ENCODE results near the gene DVL3.

DVL3 gene

GRCh38 chr3:184168363-184169120, 13.4 kb downstream of the DVL3 start:
- DNase-seq, result peak; percentile 10
- WGBS, result 86% methylated on average over 8 of the region's 9 CpGs
- Histone ChIP-seq H3K4me1 (ENCODE audit: control insufficient read depth, insufficient read depth, low read depth, low read length) (peaks cover 28% of the 10 kb centered on the region), H4K91ac (ENCODE audit: low read length) (no peak overlapping the region), H4K8ac (ENCODE audit: low read length) (no peak overlapping the region), H3K36me3 (ENCODE audit: control insufficient read depth in 1 of 2, insufficient read depth in 2 of 2, low read depth in 1 of 2, low read length in 2 of 2) (peaks cover 67 to 74% of the 10 kb centered on the region in 2 experiments), H3K4me2 (ENCODE audit: low read length, poor library complexity, severe bottlenecking) (no peak overlapping the region), H3K9ac (ENCODE audit: low read length) (peak overlapping the region; percentile 75), H3K23ac (ENCODE audit: low read length in 2 of 2) (no peak overlapping the region), H3K27ac (ENCODE audit: low read length, poor library complexity, severe bottlenecking) (peak overlapping the region; percentile 62), H3K4ac (ENCODE audit: low read depth in 1 of 2, low read length in 2 of 2) (no peak overlapping the region), H3K4me3 (ENCODE audit: insufficient read depth in 1 of 2, low read depth in 1 of 2, low read length in 2 of 2) (peak overlapping the region in 1 of 2 experiments; percentile 43), H2BK120ac (ENCODE audit: low read depth, low read length) (no peak overlapping the region), H3K18ac (ENCODE audit: low read depth in 1 of 2, low read length in 2 of 2) (no peak overlapping the region), H2BK15ac (ENCODE audit: low read depth, poor library complexity, severe bottlenecking) (no peak overlapping the region), H2AFZ (ENCODE audit: low read depth, low read length) (no peak overlapping the region), H2AK5ac (ENCODE audit: low read length, severe bottlenecking) (no peak overlapping the region), H2BK5ac (ENCODE audit: low read depth, low read length, poor library complexity, severe bottlenecking) (no peak overlapping the region), H2BK12ac (ENCODE audit: low read length in 2 of 2) (no peak overlapping the region), H3K14ac (ENCODE audit: low read length in 2 of 2) (no peak overlapping the region), H3K9me3 (ENCODE audit: control insufficient read depth, low read length) (no peaks in the 10 kb centered on the region), H3K27me3 (ENCODE audit: control insufficient read depth in 1 of 2, insufficient read depth in 1 of 2, low read length in 2 of 2) (no peaks in the 10 kb centered on the region), H3K79me1 (replicated peaks; ENCODE audit: low read length, poor library complexity, severe bottlenecking) (peaks cover 39% of the 10 kb centered on the region)

DNA sequence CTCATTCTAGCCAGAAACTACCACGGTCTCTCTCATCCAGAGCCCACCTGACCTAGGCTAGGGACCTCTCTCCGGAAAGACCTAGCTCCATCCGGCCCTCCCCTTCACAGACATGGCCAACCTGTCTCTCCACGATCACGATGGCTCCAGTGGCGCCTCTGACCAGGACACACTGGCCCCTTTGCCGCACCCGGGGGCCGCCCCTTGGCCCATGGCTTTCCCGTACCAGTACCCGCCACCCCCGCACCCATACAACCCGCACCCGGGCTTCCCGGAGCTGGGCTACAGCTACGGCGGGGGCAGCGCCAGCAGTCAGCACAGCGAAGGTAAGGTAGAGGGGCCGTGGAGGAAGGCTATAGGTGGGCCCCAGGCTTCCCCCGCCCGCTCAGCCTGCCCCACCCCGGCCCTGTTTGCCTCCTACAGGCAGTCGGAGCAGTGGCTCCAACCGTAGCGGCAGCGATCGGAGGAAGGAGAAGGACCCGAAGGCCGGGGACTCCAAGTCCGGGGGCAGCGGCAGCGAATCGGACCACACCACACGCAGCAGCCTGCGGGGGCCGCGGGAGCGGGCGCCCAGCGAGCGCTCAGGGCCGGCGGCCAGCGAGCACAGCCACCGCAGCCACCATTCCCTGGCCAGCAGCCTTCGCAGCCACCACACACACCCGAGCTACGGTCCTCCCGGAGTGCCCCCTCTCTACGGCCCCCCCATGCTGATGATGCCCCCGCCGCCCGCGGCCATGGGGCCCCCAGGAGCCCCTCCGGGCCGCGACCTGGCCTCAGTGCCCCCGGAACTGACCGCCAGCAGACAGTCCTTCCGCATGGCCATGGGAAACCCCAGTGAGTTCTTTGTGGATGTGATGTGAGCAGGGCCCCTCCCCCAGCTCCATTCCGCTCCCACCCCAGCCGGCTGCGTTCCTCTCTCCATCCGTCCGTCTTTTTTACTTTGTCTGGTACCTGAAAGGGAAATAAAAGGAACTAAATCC, 15.0 kb downstream of the DVL3 start:
- Histone ChIP-seq H2AK5ac (ENCODE audit: low read length, severe bottlenecking) (no peak overlapping the region), H3K18ac (ENCODE audit: low read depth in 1 of 2, low read length in 2 of 2) (no peak overlapping the region), H4K91ac (ENCODE audit: low read length) (no peak overlapping the region), H3K9me3 (ENCODE audit: control insufficient read depth, low read length) (no peaks in the 10 kb centered on the region), H3K4me2 (ENCODE audit: low read length, poor library complexity, severe bottlenecking) (no peak overlapping the region), H2AFZ (ENCODE audit: low read depth, low read length) (no peak overlapping the region), H3K4ac (ENCODE audit: low read depth in 1 of 2, low read length in 2 of 2) (no peak overlapping the region), H3K27ac (ENCODE audit: low read length, poor library complexity, severe bottlenecking) (no peak overlapping the region), H3K27me3 (ENCODE audit: control insufficient read depth in 1 of 2, insufficient read depth in 1 of 2, low read length in 2 of 2) (no peaks in the 10 kb centered on the region), H3K9ac (ENCODE audit: low read length) (peak overlapping the region; percentile 75), H2BK12ac (ENCODE audit: low read length in 2 of 2) (no peak overlapping the region), H3K79me1 (replicated peaks; ENCODE audit: low read length, poor library complexity, severe bottlenecking) (peaks cover 32% of the 10 kb centered on the region), H2BK120ac (ENCODE audit: low read depth, low read length) (no peak overlapping the region), H3K36me3 (ENCODE audit: control insufficient read depth in 1 of 2, insufficient read depth in 2 of 2, low read depth in 1 of 2, low read length in 2 of 2) (peaks cover 50 to 58% of the 10 kb centered on the region in 2 experiments), H4K8ac (ENCODE audit: low read length) (no peak overlapping the region), H3K4me1 (ENCODE audit: control insufficient read depth, insufficient read depth, low read depth, low read length) (peaks cover 28% of the 10 kb centered on the region), H2BK5ac (ENCODE audit: low read depth, low read length, poor library complexity, severe bottlenecking) (no peak overlapping the region), H3K14ac (ENCODE audit: low read length in 2 of 2) (no peak overlapping the region), H3K4me3 (ENCODE audit: insufficient read depth in 1 of 2, low read depth in 1 of 2, low read length in 2 of 2) (no peak overlapping the region), H2BK15ac (ENCODE audit: low read depth, poor library complexity, severe bottlenecking) (no peak overlapping the region), H3K23ac (ENCODE audit: low read length in 2 of 2) (no peak overlapping the region)
- DNase-seq, result no peak
- WGBS, result 97% methylated on average over 52 of the region's 66 CpGs

DNA sequence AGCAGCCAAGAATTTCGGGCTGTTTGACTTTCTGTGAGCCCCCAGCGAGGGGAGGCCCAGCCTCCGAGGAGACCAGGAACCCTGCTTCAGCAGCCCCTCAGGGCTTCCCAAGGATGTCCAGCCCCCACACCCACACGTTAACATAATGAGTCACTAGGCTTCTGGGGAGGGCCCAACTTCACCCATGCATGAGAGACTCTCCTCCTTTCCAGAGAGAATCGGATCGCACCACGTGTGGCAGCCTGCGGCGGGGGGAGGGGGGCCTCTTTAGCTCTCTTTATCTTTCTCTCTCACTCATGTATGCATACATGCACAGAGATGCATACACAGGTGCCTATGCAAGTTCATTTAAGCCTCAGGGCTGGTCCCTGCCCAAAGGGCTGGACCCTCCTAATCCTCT, 16.4 kb downstream of the DVL3 start:
- peak overlapping the region; percentile 79 for H2BK5ac ChIP-seq (ENCODE audit: low read depth, low read length, poor library complexity, severe bottlenecking)
- H4K8ac ChIP-seq (ENCODE audit: low read length), result no peak overlapping the region
- H2BK120ac ChIP-seq (ENCODE audit: low read depth, low read length), result no peak overlapping the region
- no peak overlapping the region for H3K14ac ChIP-seq (ENCODE audit: low read length in 2 of 2)
- H3K23ac ChIP-seq (ENCODE audit: low read length in 2 of 2), result no peak overlapping the region
- H3K9me3 ChIP-seq (ENCODE audit: control insufficient read depth, low read length), result no peaks in the 10 kb centered on the region
- no peak overlapping the region for H4K91ac ChIP-seq (ENCODE audit: low read length)
- peak; percentile 14 for DNase-seq
- peak overlapping the region; percentile 84 for H3K27ac ChIP-seq (ENCODE audit: low read length, poor library complexity, severe bottlenecking)
- H3K27me3 ChIP-seq (ENCODE audit: control insufficient read depth in 1 of 2, insufficient read depth in 1 of 2, low read length in 2 of 2), result no peaks in the 10 kb centered on the region
- H2BK12ac ChIP-seq (ENCODE audit: low read length in 2 of 2), result no peak overlapping the region
- H3K4ac ChIP-seq (ENCODE audit: low read depth in 1 of 2, low read length in 2 of 2), result no peak overlapping the region
- H2AFZ ChIP-seq (ENCODE audit: low read depth, low read length), result no peak overlapping the region
- H3K36me3 ChIP-seq (ENCODE audit: control insufficient read depth in 1 of 2, insufficient read depth in 2 of 2, low read depth in 1 of 2, low read length in 2 of 2), result peaks cover 36 to 44% of the 10 kb centered on the region in 2 experiments
- H3K79me1 ChIP-seq (replicated peaks; ENCODE audit: low read length, poor library complexity, severe bottlenecking), result peaks cover 29% of the 10 kb centered on the region
- peak overlapping the region; percentile 45 for H3K9ac ChIP-seq (ENCODE audit: low read length)
- peaks cover 28% of the 10 kb centered on the region for H3K4me1 ChIP-seq (ENCODE audit: control insufficient read depth, insufficient read depth, low read depth, low read length)
- H3K18ac ChIP-seq (ENCODE audit: low read depth in 1 of 2, low read length in 2 of 2), result no peak overlapping the region
- H3K4me2 ChIP-seq (ENCODE audit: low read length, poor library complexity, severe bottlenecking), result no peak overlapping the region
- 78% methylated on average over 9 of the region's 9 CpGs for WGBS
- peak overlapping the region in 1 of 2 experiments; percentile 37 for H3K4me3 ChIP-seq (ENCODE audit: insufficient read depth in 1 of 2, low read depth in 1 of 2, low read length in 2 of 2)
- H2AK5ac ChIP-seq (ENCODE audit: low read length, severe bottlenecking), result peak overlapping the region; percentile 87
- no peak overlapping the region for H2BK15ac ChIP-seq (ENCODE audit: low read depth, poor library complexity, severe bottlenecking)

All from mesenchymal stem cell (in vitro differentiated cells and primary cell).